Measurements from ENCODE around the gene LRFN5.

The LRFN5 gene

GRCh38 chr14:41607304-41607775 lies 664 bp downstream of the LRFN5 start:
- no peaks in the 10 kb centered on the region for H3K9me3 ChIP-seq (ENCODE audit: low read length)
- peak overlapping the region; percentile 60 for H3K4me3 ChIP-seq (ENCODE audit: low read depth, low read length, poor library complexity, severe bottlenecking)
- peak overlapping the region; percentile 29; the same call in 1 of the 2 replicates for H3K9ac ChIP-seq (ENCODE audit: low read length)
- no peaks in the 10 kb centered on the region for H4K20me1 ChIP-seq (ENCODE audit: insufficient read depth, low read length)
- H3K9me2 ChIP-seq (ENCODE audit: low read depth, low read length) = no peaks in the 10 kb centered on the region
- no peak overlapping the region for H3K27ac ChIP-seq (ENCODE audit: low read depth, low read length, poor library complexity, severe bottlenecking)
- H3K4me1 ChIP-seq (ENCODE audit: insufficient read depth, low read length, severe bottlenecking) = peaks cover 5% of the 10 kb centered on the region
- no peaks in the 10 kb centered on the region for H3K79me2 ChIP-seq (ENCODE audit: insufficient read depth, low read length)
- H2AFZ ChIP-seq (ENCODE audit: low read length) = no peak overlapping the region
- no peak for TF ChIP-seq EZH2 (IDR thresholded peaks at IDR 0.05; ENCODE audit: borderline replicate concordance, low read length)
- TF ChIP-seq CTCF (IDR thresholded peaks at IDR 0.05; ENCODE audit: low read length) = no peak
- H3F3A ChIP-seq (ENCODE audit: insufficient read depth, low read length) = no peaks in the 10 kb centered on the region
- H3K4me2 ChIP-seq (ENCODE audit: low read length) = peak overlapping the region; percentile 72
- H3K36me3 ChIP-seq (ENCODE audit: insufficient read depth, low read length) = no peaks in the 10 kb centered on the region
- H3K27me3 ChIP-seq (ENCODE audit: insufficient read depth, low read length) = no peaks in the 10 kb centered on the region

- H3K27me3 ChIP-seq (ENCODE audit: insufficient read depth, low read length) = no peaks in the 10 kb centered on the region
These were observed 1.4 kb downstream of the LRFN5 start for GRCh38 chr14:41607966-41608663.

GRCh38 chr14:41608681-41609390 lies 2.2 kb downstream of the LRFN5 start:
- H2AFZ ChIP-seq (ENCODE audit: low read length) = no peak overlapping the region
- H3K4me1 ChIP-seq (ENCODE audit: insufficient read depth, low read length, severe bottlenecking) = peaks cover 5% of the 10 kb centered on the region
- no peaks in the 10 kb centered on the region for H3K9me2 ChIP-seq (ENCODE audit: low read depth, low read length)
- no peaks in the 10 kb centered on the region for H3K79me2 ChIP-seq (ENCODE audit: insufficient read depth, low read length)
- peak overlapping the region; percentile 72 for H3K4me2 ChIP-seq (ENCODE audit: low read length)
- no peaks in the 10 kb centered on the region for H3K27me3 ChIP-seq (ENCODE audit: insufficient read depth, low read length)
- no peak overlapping the region for H3K27ac ChIP-seq (ENCODE audit: low read depth, low read length, poor library complexity, severe bottlenecking)
- no peaks in the 10 kb centered on the region for H4K20me1 ChIP-seq (ENCODE audit: insufficient read depth, low read length)
- no peaks in the 10 kb centered on the region for H3K36me3 ChIP-seq (ENCODE audit: insufficient read depth, low read length)
- H3K9me3 ChIP-seq (ENCODE audit: low read length) = no peaks in the 10 kb centered on the region
- H3K9ac ChIP-seq (ENCODE audit: low read length) = no peak overlapping the region
- H3F3A ChIP-seq (ENCODE audit: insufficient read depth, low read length) = no peaks in the 10 kb centered on the region
- TF ChIP-seq CTCF (IDR thresholded peaks at IDR 0.05; ENCODE audit: low read length) (no peak), EZH2 (IDR thresholded peaks at IDR 0.05; ENCODE audit: borderline replicate concordance, low read length) (no peak)
- peak overlapping the region; percentile 60 for H3K4me3 ChIP-seq (ENCODE audit: low read depth, low read length, poor library complexity, severe bottlenecking)

More at GRCh38 chr14:41607966-41608663, 1.4 kb downstream of the LRFN5 start:
- H3K36me3 ChIP-seq (ENCODE audit: insufficient read depth, low read length) = no peaks in the 10 kb centered on the region
- H3K4me3 ChIP-seq (ENCODE audit: low read depth, low read length, poor library complexity, severe bottlenecking) = peak overlapping the region; percentile 60
- H3K27ac ChIP-seq (ENCODE audit: low read depth, low read length, poor library complexity, severe bottlenecking) = no peak overlapping the region
- no peaks in the 10 kb centered on the region for H3K9me3 ChIP-seq (ENCODE audit: low read length)
- TF ChIP-seq CTCF (IDR thresholded peaks at IDR 0.05; ENCODE audit: low read length) (no peak), EZH2 (IDR thresholded peaks at IDR 0.05; ENCODE audit: borderline replicate concordance, low read length) (no peak)
- H3K9me2 ChIP-seq (ENCODE audit: low read depth, low read length) = no peaks in the 10 kb centered on the region
- H3K4me1 ChIP-seq (ENCODE audit: insufficient read depth, low read length, severe bottlenecking) = peaks cover 5% of the 10 kb centered on the region
- no peak overlapping the region for H2AFZ ChIP-seq (ENCODE audit: low read length)
- H3K79me2 ChIP-seq (ENCODE audit: insufficient read depth, low read length) = no peaks in the 10 kb centered on the region
- H4K20me1 ChIP-seq (ENCODE audit: insufficient read depth, low read length) = no peaks in the 10 kb centered on the region
- peak overlapping the region; percentile 24; the same call in 1 of the 2 replicates for H3K9ac ChIP-seq (ENCODE audit: low read length)
- peak overlapping the region; percentile 72 for H3K4me2 ChIP-seq (ENCODE audit: low read length)
- H3F3A ChIP-seq (ENCODE audit: insufficient read depth, low read length) = no peaks in the 10 kb centered on the region

Data from OCI-LY1 (cell line).